Measurements from ENCODE around the gene NHLRC4.

Gene NHLRC4

GRCh38 chr16:554640-555365 lies 12.0 kb upstream of the NHLRC4 start:
- peak; percentile 23 for DNase-seq

- peak; percentile 55 for DNase-seq
These were observed 11.0 kb upstream of the NHLRC4 start for GRCh38 chr16:555528-556473.

- peak; percentile 35 for DNase-seq
These were observed 10.2 kb upstream of the NHLRC4 start for GRCh38 chr16:556474-557173.

- no peak for DNase-seq
These were observed 9.1 kb upstream of the NHLRC4 start for GRCh38 chr16:557463-558297.

- DNase-seq, result no peak
These were observed 8.3 kb upstream of the NHLRC4 start for GRCh38 chr16:558298-559020.

GRCh38 chr16:559021-559380 lies 7.8 kb upstream of the NHLRC4 start:
- DNase-seq, result no peak

- DNase-seq, result no peak
These were observed 7.2 kb upstream of the NHLRC4 start for GRCh38 chr16:559411-560203.

GRCh38 chr16:560204-560700 lies 6.6 kb upstream of the NHLRC4 start, which contains the start of gene PRR35:
Gene PRR35, plus strand, starts transcription at chr16:560394. Its CDS starts 2,901 bp downstream, at chr16:563295.
- DNase-seq, result no peak

- no peak for DNase-seq
These were observed 5.9 kb upstream of the NHLRC4 start for GRCh38 chr16:560701-561412.

GRCh38 chr16:561413-561794 lies 5.4 kb upstream of the NHLRC4 start:
- DNase-seq, result no peak

- DNase-seq, result peak; percentile 28
These were observed 4.6 kb upstream of the NHLRC4 start for GRCh38 chr16:561957-562938.

GRCh38 chr16:563072-563644 lies 3.6 kb upstream of the NHLRC4 start:
- DNase-seq, result no peak

GRCh38 chr16:564690-565418 lies 2.0 kb upstream of the NHLRC4 start:
- no peak for DNase-seq

- no peak for DNase-seq
These were observed 1.1 kb upstream of the NHLRC4 start for GRCh38 chr16:565419-566330.

- DNase-seq, result no peak
These were observed 810 bp downstream of the NHLRC4 start for GRCh38 chr16:567373-568256.

Measured in NCI-H82 (cell line).